H1 (cell line): ENCODE results near the gene ELMOD1. TPM values are rescaled to one million over a fixed set of nuclear protein-coding genes. Genes with fewer than 3 reads are reported as not detected.

ENCODE experiments used
- KDM1A ChIP-seq: fragments of 200-600, 300-600 bp; sonication (generic); IDR thresholded peaks from 2 replicates; pipeline ENCODE4 v1.7.1; 2016; ENCODE audit warnings: mild to moderate bottlenecking, low read length, borderline replicate concordance
- RBBP5 ChIP-seq: IDR thresholded peaks from 2 replicates; pipeline ENCODE4 v1.7.1; 2012; ENCODE audit warnings: low read depth, mild to moderate bottlenecking, inconsistent platforms, low read length, moderate library complexity, borderline replicate concordance
- SAP30 ChIP-seq: fragments of 300-600 bp; sonication (generic); IDR thresholded peaks from 2 replicates; pipeline ENCODE4 v1.7.1; 2012; ENCODE audit warnings: low read length, moderate library complexity, mild to moderate bottlenecking, inconsistent platforms; ENCODE audit not compliant: insufficient read depth, insufficient replicate concordance
- TBP ChIP-seq: IDR thresholded peaks from 2 replicates; pipeline ENCODE4 v1.6.1; 2011; ENCODE audit warnings: low read depth, low read length, improper control_type of control experiment
- TEAD4 ChIP-seq: IDR thresholded peaks from 2 replicates; pipeline ENCODE4 v1.6.1; 2012; ENCODE audit warnings: low read depth, low read length, inconsistent platforms, mixed read lengths
- polyA plus RNA-seq, 7 experiments: library from polyadenylated mRNA; depleted of rRNA in 3 of 7; stranded (reverse) in 5 of 7; unstranded in 2 of 7; fragments of >200 nt in 5 of 7; fragments of 200-250 nt in 2 of 7; gene quantifications; 1 replicate in 5 of 7; 2 replicates in 1 of 7; 4 replicates in 1 of 7; pipeline versions ENCODE4 v1.2.1 to v1.2.3, GENCODE V29; 2011 to 2013; ENCODE audit warnings: missing spikeins in 2 of 7, mixed read lengths in 2 of 7
- total RNA-seq: library from RNA; stranded (reverse); fragmentation: NEBNext Ultra II Directional; extraction: Animal tissue kit (Norgen Biotek cat#: 25700); gene quantifications from 2 replicates; pipeline ENCODE4 v1.2.1, GENCODE V29; 2021
- TF ChIP-seq, protein P1 (sequence below): fragments of 300-600 bp; sonication (generic); IDR thresholded peaks from 2 replicates; pipeline ENCODE4 v1.7.1; 2012; ENCODE audit warnings: low read length, moderate library complexity, mild to moderate bottlenecking, inconsistent platforms; ENCODE audit not compliant: insufficient replicate concordance
- TF ChIP-seq, protein P2 (sequence below): IDR thresholded peaks from 2 replicates; pipeline ENCODE4 v1.6.1; 2011; ENCODE audit warnings: low read length, improper control_type of control experiment

The ELMOD1 gene
- total and polyA plus RNA-seq, 2 of the 8 experiments (the other 6 are each of a cell fraction or from before 2014, with no cell fraction given) = 0.47 to 1.6 TPM

DNA sequence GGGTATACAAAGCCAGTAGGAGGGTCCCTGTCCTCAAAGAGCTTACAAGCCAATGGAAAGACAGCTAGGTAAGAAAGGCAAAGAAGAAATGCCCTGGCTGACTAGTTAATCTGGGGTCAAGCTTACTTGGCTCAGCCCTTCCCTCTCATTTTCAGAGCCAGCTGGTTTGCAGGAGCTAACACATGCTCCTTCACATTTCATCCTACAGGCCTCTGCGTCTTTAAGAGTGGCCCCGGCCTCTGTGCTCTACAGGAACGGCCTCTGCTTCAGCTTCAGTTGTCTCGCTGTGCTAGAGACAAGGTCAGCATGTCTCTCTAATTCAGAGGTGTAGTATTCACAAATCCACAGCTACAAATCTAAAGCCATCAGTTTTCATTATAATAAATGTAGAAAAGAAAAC, 40.6 kb upstream of the ELMOD1 start (continued):
- TF ChIP-seq, protein P1, sequence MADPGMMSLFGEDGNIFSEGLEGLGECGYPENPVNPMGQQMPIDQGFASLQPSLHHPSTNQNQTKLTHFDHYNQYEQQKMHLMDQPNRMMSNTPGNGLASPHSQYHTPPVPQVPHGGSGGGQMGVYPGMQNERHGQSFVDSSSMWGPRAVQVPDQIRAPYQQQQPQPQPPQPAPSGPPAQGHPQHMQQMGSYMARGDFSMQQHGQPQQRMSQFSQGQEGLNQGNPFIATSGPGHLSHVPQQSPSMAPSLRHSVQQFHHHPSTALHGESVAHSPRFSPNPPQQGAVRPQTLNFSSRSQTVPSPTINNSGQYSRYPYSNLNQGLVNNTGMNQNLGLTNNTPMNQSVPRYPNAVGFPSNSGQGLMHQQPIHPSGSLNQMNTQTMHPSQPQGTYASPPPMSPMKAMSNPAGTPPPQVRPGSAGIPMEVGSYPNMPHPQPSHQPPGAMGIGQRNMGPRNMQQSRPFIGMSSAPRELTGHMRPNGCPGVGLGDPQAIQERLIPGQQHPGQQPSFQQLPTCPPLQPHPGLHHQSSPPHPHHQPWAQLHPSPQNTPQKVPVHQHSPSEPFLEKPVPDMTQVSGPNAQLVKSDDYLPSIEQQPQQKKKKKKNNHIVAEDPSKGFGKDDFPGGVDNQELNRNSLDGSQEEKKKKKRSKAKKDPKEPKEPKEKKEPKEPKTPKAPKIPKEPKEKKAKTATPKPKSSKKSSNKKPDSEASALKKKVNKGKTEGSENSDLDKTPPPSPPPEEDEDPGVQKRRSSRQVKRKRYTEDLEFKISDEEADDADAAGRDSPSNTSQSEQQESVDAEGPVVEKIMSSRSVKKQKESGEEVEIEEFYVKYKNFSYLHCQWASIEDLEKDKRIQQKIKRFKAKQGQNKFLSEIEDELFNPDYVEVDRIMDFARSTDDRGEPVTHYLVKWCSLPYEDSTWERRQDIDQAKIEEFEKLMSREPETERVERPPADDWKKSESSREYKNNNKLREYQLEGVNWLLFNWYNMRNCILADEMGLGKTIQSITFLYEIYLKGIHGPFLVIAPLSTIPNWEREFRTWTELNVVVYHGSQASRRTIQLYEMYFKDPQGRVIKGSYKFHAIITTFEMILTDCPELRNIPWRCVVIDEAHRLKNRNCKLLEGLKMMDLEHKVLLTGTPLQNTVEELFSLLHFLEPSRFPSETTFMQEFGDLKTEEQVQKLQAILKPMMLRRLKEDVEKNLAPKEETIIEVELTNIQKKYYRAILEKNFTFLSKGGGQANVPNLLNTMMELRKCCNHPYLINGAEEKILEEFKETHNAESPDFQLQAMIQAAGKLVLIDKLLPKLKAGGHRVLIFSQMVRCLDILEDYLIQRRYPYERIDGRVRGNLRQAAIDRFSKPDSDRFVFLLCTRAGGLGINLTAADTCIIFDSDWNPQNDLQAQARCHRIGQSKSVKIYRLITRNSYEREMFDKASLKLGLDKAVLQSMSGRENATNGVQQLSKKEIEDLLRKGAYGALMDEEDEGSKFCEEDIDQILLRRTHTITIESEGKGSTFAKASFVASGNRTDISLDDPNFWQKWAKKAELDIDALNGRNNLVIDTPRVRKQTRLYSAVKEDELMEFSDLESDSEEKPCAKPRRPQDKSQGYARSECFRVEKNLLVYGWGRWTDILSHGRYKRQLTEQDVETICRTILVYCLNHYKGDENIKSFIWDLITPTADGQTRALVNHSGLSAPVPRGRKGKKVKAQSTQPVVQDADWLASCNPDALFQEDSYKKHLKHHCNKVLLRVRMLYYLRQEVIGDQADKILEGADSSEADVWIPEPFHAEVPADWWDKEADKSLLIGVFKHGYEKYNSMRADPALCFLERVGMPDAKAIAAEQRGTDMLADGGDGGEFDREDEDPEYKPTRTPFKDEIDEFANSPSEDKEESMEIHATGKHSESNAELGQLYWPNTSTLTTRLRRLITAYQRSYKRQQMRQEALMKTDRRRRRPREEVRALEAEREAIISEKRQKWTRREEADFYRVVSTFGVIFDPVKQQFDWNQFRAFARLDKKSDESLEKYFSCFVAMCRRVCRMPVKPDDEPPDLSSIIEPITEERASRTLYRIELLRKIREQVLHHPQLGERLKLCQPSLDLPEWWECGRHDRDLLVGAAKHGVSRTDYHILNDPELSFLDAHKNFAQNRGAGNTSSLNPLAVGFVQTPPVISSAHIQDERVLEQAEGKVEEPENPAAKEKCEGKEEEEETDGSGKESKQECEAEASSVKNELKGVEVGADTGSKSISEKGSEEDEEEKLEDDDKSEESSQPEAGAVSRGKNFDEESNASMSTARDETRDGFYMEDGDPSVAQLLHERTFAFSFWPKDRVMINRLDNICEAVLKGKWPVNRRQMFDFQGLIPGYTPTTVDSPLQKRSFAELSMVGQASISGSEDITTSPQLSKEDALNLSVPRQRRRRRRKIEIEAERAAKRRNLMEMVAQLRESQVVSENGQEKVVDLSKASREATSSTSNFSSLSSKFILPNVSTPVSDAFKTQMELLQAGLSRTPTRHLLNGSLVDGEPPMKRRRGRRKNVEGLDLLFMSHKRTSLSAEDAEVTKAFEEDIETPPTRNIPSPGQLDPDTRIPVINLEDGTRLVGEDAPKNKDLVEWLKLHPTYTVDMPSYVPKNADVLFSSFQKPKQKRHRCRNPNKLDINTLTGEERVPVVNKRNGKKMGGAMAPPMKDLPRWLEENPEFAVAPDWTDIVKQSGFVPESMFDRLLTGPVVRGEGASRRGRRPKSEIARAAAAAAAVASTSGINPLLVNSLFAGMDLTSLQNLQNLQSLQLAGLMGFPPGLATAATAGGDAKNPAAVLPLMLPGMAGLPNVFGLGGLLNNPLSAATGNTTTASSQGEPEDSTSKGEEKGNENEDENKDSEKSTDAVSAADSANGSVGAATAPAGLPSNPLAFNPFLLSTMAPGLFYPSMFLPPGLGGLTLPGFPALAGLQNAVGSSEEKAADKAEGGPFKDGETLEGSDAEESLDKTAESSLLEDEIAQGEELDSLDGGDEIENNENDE = no peak
- TF ChIP-seq TEAD4 (no peak), KDM1A (no peak), RBBP5 (no peak), SAP30 (no peak), TBP (no peak)
- TF ChIP-seq, protein P2, sequence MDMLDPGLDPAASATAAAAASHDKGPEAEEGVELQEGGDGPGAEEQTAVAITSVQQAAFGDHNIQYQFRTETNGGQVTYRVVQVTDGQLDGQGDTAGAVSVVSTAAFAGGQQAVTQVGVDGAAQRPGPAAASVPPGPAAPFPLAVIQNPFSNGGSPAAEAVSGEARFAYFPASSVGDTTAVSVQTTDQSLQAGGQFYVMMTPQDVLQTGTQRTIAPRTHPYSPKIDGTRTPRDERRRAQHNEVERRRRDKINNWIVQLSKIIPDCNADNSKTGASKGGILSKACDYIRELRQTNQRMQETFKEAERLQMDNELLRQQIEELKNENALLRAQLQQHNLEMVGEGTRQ = no peak
